Neural progenitor cell (in vitro differentiated cells): ENCODE measurements around the gene CADPS.

Experiments
- EZH2 ChIP-seq: fragments of 200-600 bp; sonication (generic); IDR thresholded peaks from 2 replicates; pipeline ENCODE4 v1.6.1; 2017; ENCODE audit warnings: antibody characterized with exemption, mild to moderate bottlenecking, moderate library complexity
- TF ChIP-seq, protein P1 (sequence below): fragments of 200-600 bp; sonication (generic); IDR thresholded peaks from 2 replicates; pipeline ENCODE4 v1.5.1; 2017; ENCODE audit warnings: antibody characterized with exemption, mild to moderate bottlenecking

DNA sequence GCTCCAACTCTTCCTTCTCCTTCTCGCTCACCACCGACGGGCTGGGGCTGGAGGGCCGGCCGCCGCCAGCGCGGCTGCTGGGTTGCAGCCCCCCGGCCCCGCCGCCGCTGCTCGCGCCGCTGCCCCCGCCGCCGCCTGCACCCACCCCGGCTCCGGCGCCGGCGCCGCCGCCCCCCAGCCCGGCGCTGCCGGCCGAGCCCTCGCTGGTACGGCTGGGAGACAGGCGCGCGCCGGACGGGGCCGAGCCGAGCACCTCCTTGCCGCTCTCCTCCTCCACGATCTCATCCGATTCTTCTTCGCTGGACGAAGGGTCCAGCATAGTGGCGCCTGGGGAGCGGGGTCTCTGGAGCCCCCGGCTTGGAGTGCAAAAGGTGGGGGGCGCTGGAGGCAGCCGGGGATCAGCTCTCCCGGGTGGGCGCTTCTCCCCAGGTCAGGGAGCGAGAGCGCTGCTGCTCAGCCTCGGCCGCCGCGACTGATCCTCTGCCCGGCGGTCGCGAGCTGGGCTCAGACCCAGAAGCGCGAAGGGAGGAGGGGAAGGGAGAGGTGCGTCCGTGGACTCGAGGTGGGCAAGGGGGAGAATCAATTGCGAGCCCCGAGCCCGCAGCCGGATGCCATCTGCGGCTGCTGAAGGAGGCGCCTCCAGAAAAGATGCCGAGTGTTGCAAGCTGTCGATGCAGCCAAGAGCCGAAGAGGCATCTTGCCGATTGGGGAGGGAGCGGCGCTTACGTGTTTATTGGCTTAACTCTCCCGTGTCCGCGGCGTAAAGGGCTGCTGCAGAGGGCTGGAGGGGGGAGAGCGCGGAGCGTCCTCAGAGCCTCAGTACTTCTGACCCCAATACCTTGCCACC is at the start of gene CADPS:
- TF ChIP-seq, protein P1, sequence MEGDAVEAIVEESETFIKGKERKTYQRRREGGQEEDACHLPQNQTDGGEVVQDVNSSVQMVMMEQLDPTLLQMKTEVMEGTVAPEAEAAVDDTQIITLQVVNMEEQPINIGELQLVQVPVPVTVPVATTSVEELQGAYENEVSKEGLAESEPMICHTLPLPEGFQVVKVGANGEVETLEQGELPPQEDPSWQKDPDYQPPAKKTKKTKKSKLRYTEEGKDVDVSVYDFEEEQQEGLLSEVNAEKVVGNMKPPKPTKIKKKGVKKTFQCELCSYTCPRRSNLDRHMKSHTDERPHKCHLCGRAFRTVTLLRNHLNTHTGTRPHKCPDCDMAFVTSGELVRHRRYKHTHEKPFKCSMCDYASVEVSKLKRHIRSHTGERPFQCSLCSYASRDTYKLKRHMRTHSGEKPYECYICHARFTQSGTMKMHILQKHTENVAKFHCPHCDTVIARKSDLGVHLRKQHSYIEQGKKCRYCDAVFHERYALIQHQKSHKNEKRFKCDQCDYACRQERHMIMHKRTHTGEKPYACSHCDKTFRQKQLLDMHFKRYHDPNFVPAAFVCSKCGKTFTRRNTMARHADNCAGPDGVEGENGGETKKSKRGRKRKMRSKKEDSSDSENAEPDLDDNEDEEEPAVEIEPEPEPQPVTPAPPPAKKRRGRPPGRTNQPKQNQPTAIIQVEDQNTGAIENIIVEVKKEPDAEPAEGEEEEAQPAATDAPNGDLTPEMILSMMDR: no peak
- TF ChIP-seq EZH2: no peak
